IPS-NIHi11 (cell line): ENCODE data around the gene PCDHB13.
"Not testable (repeated sequence)": the region's sequence is repeated elsewhere in the genome, so short reads cannot be mapped to it uniquely, and the experiment has no call there.

Source experiments
- DNase-seq: peaks from one replicate; pipeline ENCODE4 v3.0.0; 2012; ENCODE audit warnings: mixed read lengths, low spot score

PCDHB13 gene

GRCh38 chr5:141201646-141202045 is 12.1 kb upstream of the PCDHB13 start:
- not testable (repeated sequence) for DNase-seq

DNA sequence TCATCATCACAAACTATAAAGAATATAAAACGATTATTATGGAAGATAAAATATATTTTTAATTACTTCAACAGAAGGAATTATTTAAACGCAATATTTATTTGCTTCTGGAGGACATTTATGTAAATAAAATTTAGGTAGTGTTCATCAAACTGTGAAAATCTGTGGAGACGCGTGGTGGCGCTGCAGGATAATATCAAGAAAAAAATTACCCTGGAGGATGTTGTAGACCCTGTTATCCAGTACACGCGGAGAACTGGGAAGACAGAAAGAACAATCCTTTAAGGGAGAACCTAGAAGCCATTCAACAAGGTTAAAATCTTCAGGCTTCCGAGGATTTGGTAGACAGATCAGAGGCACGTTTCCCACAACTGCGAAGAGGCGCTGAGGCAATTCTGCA is 5.2 kb upstream of the PCDHB13 start, which contains the start of gene PCDHB12:
Gene PCDHB12 (plus strand): TSS at position 242 of the 400 bp plus-strand sequence. CDS start 189 bp downstream, outside the sequence.
- DNase-seq = no peak

- DNase-seq = not testable (repeated sequence)
These were observed 3.4 kb upstream of the PCDHB13 start for GRCh38 chr5:141210281-141210680.

DNA sequence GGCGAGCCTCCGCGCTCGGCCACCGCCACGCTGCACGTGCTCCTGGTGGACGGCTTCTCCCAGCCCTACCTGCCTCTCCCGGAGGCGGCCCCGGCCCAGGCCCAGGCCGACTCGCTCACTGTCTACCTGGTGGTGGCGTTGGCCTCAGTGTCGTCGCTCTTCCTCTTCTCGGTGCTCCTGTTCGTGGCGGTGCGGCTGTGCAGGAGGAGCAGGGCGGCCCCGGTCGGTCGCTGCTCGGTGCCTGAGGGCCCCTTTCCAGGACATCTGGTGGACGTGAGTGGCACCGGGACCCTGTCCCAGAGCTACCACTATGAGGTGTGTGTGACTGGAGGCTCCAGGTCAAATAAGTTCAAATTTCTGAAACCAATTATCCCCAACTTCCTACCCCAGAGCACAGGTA is 2.9 kb upstream of the PCDHB13 start:
- DNase-seq = not testable (repeated sequence)

- DNase-seq = not testable (repeated sequence)
These were observed 864 bp downstream of the PCDHB13 start for GRCh38 chr5:141214583-141214982.

GRCh38 chr5:141215504-141215903 is 1.8 kb downstream of the PCDHB13 start:
- not testable (repeated sequence) for DNase-seq

DNA sequence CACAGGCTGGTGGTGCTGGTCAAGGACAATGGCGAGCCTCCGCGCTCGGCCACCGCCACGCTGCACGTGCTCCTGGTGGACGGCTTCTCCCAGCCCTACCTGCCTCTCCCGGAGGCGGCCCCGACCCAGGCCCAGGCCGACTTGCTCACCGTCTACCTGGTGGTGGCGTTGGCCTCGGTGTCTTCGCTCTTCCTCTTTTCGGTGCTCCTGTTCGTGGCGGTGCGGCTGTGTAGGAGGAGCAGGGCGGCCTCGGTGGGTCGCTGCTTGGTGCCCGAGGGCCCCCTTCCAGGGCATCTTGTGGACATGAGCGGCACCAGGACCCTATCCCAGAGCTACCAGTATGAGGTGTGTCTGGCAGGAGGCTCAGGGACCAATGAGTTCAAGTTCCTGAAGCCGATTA is 2.3 kb downstream of the PCDHB13 start:
- not testable (repeated sequence) for DNase-seq

DNA sequence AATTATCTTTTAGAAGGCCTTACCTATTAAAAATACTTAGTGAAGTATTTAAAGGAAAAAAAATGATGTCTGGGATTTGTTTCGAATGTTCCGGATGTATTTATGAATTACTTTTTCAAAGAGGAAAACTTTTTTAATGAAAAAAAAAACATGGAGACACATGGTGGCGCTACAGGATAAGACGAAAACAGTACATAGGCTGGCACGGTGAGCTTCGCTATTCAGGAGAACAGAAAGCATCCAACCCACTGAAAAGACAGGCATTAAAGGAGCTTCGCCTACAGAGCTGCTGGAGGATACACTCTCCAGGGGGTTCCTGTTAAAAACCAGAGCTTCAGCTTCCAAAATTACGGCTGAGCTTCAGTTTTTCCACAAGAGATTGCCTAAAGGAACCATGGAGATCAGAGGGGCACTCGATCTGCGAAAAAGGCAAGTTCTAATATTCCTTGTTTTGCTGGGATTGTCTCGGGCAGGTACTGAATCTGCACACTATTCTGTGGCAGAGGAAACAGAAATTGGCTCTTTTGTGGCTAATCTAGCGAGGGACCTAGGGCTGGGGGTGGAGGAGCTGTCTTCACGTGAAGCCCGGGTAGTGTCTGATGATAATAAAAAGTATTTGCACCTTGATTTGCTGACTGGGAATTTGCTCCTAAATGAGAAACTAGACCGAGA is 9.5 kb downstream of the PCDHB13 start, which contains the start of gene PCDHB14:
Gene PCDHB14 (plus strand): TSS at position 232 of the 672 bp plus-strand sequence. CDS start 163 bp downstream, at position 395.
- DNase-seq = peak; percentile 65

DNA sequence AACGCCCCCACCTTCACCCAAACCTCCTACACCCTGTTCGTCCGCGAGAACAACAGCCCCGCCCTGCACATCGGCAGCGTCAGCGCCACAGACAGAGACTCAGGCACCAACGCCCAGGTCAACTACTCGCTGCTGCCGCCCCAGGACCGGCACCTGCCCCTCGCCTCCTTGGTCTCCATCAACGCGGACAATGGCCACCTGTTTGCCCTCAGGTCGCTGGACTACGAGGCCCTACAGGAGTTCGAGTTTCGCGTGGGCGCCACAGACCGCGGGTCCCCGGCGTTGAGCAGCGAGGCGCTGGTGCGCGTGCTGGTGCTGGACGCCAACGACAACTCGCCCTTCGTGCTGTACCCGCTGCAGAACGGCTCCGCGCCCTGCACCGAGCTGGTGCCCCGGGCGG is 11.1 kb downstream of the PCDHB13 start:
- not testable (repeated sequence) for DNase-seq

- not testable (repeated sequence) for DNase-seq
These were observed 11.7 kb downstream of the PCDHB13 start for GRCh38 chr5:141225421-141225820.

GRCh38 chr5:141234109-141234667 is 20.5 kb downstream of the PCDHB13 start:
- DNase-seq = no peak

- not testable (repeated sequence) for DNase-seq
These were observed 22.2 kb downstream of the PCDHB13 start for GRCh38 chr5:141235922-141236321.

DNA sequence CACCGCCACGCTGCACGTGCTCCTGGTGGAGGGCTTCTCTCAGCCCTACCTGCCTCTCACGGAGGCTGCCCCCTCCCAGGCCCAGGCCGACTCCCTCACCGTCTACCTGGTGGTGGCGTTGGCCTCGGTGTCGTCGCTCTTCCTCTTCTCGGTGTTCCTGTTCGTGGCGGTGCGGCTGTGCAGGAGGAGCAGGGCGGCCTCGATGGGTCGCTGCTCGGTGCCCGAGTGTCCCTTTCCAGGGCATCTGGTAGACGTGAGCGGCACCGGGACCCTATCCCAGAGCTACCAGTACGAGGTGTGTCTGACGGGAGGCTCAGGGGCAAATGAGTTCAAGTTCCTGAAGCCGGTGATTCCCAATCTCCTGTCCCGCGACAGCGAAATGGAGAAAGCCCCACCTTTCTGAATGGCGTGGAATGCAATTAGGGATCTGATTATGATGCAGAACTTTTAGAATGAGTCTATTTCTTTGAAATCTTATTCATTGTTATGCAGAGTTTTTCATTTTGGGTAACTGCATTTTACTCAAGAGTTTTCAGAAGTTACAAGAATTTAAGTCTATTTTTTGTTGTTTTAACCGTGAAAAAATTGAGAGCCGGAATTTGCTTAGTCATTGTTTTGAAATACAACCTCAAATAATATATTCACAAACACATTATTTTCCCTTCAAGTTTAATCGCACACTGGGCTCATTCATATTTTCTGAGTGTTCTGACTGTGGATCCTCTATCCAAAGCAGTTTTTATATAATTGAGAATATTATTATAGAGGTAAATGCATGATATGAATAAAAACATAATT is 23.0 kb downstream of the PCDHB13 start:
- DNase-seq = no peak

DNA sequence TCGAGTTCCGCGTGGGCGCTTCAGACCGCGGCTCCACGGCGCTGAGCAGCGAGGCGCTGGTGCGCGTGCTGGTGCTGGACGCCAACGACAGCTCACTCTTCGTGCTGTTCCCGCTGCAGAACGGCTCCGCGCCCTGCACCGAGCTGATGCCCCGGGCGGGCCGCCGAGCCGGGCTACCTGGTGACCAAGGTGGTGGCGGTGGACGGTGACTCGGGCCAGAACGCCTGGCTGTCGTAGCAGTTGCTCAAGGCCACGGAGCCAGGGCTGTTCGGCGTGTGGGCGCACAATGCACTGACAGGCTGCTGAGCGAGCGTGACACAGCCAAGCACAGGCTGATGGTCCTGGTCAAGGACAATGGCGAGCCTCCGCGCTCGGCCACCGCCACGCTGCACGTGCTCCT is 27.8 kb downstream of the PCDHB13 start:
- DNase-seq = no peak

DNA sequence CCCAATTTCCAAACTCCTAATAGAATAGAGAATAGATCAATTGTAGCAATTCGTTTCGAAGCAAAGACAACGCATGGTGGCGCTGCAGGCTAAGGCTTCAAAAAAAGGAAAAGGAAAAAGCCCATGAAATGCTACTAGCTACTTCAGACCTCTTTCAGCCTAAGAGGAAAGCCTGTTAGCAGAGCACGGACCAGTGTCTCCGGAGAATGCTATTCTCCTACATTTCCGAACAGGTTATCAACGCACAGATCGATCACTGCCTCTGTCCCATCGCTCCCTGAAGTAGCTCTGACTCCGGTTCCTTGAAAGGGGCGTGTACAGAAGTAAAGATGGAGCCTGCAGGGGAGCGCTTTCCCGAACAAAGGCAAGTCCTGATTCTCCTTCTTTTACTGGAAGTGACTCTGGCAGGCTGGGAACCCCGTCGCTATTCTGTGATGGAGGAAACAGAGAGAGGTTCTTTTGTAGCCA is 31.6 kb downstream of the PCDHB13 start, which contains the start of gene PCDHB15:
Gene PCDHB15 (plus strand): TSS at position 146 of the 468 bp plus-strand sequence. CDS start 184 bp downstream, at position 330.
- DNase-seq = peak; percentile 26

DNA sequence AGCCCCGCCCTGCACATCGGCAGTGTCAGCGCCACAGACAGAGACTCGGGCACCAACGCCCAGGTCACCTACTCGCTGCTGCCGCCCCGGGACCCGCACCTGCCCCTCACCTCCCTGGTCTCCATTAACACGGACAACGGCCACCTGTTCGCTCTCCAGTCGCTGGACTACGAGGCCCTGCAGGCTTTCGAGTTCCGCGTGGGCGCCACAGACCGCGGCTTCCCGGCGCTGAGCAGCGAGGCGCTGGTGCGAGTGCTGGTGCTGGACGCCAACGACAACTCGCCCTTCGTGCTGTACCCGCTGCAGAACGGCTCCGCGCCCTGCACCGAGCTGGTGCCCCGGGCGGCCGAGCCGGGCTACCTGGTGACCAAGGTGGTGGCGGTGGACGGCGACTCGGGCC is 33.3 kb downstream of the PCDHB13 start:
- DNase-seq = not testable (repeated sequence)

GRCh38 chr5:141247434-141247833 is 33.7 kb downstream of the PCDHB13 start:
- not testable (repeated sequence) for DNase-seq

GRCh38 chr5:141250576-141250975 is 36.9 kb downstream of the PCDHB13 start:
- DNase-seq = no peak

DNA sequence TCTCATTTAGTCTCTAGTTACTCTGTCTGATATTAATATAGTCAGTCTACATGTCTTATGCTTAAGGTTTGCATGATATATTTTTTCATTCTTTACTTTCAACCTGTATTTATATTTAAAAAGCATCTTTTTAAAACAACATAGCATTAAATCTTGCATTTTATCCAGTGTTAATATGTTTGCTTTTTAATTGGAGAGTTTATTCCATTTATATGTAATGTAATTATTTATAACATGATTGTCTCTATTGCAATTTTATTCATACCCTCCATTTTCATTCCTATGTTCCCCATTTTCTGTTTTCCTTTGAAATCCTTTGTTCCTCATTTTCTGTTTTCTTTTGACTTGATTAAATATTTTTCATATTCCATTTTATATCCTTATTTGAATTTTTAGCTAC is 44.7 kb downstream of the PCDHB13 start:
- no peak for DNase-seq

DNA sequence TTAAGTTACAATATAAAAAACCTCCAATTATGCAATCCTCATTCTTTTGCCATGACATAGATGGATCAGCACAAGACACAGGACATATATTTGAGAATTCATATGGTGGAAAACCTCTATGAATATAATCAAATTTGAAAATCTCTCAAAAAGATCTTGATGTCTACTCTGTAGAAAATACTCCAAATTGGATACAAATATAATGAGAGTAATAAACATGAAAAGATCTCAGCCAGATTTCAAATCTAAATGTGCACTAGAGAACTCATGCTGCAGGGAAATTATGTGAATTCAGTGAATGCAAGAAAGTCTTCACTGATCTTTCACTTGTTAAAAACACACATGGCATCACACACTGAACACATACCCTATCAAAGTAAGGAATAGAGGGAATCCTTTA is 45.2 kb downstream of the PCDHB13 start:
- no peak for DNase-seq

GRCh38 chr5:141260458-141261237 is 46.9 kb downstream of the PCDHB13 start:
- DNase-seq = no peak

GRCh38 chr5:141261238-141261546 is 47.5 kb downstream of the PCDHB13 start:
- no peak for DNase-seq
